Stimulated activated CD4-positive, alpha-beta T cell treated with anti-CD3 and anti-CD28 coated beads, Interleukin-4, amount 100 ng/mL, for 4 hours (primary cell): ENCODE data around the gene IQCK.

Experiments used
- DNase-seq, 2 experiments: peaks; one replicate each; pipeline ENCODE4 v3.0.0-alpha.2; 2020

Gene IQCK

DNA sequence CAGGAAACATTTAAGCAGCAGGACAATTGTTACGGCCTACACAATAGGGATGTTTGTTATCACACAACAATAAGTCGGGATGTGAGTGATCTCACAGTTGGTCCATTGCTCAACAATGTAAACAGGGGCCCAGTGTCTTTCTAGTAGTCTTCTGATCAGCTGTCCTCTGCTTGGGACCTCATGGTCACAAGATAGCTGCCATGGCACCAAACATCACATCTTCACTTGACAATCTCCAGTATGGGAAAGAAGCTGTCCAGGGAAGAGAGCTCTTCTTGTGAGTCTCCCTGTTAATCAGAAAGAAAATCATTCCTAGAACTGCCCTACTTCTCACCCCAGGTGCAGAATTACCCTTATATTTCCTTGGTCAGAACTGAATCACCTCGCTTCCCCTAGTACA, 172.8 kb downstream of the IQCK start:
- no peak for DNase-seq

DNA sequence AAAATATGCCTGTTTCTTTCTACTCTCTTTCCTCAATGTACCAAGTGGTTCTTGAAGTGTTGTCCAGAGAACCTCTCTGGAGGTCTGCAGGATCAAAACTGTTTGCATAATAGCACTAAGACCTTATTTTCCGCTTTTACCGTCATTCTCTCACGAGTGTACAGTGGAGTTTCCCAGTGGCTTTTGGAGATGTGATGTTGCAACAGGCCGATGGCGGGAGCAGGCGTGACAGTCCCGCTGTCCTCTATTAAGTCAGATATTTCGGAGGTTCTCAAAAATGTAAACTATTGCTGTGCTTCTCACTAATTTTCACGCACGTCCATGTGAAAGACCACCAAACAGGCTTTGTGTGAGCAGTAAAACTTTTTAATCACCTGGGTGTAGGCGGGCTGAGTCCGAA, 174.8 kb downstream of the IQCK start:
- DNase-seq = no peak

DNA sequence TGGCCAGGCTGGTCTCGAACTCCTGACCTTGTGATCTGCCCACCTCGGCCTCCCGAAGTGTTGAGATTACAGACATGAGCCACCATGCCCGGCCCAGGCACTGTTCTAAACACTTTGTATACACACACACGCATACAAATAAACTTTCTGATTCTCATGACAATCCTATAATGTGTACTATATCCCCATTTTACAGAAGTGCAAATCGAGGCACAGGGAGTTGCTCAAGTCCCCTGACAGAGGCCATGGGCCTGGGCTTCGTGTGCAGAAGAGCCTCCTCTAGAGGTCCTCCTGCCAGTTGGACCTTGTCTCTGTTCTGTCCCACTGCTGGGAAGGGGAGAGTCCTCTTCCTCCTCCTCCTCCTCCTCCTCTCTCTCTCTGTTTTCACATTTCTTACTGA, 176.5 kb downstream of the IQCK start:
- no peak for DNase-seq

DNA sequence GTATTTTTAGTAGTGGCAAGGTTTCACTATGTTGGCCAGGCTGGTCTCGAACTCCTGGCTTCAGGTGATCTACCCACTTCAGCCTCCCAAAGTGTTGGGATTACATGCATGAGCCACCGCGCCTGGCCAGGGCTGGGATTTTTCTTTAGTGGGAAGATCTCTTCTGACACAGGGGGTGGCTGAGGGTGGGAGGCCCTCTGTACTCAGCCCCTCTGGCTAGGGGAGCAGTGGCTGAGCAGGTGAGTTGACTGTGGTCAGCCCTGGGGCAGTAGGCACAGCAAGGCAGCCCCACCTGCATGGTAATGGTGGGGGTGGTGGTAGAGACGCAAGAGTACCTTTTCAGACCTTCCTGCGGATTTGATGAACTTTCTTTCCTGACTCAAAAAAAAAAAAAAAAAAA, 178.9 kb downstream of the IQCK start:
- DNase-seq = no peak

DNA sequence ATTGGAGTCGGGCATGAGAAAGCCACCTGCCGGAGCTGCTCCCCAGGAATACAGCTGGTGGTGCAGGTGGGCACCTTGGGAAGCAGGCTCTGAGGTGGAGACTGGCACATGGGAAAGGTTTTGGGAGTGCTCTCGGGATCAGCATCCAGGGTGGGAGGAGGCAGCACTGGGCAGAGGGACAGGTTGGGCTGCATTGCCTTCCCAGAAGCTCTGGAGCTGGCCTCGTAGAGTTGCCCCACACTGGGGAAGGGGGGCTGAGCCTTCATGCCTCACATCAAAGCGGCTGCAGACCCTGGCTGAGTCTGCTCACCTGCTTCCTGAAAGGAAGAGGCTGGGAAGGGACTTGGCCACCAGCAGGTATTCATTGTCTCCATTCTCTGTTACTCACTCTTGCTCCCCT, 180.1 kb downstream of the IQCK start:
- DNase-seq = no peak

DNA sequence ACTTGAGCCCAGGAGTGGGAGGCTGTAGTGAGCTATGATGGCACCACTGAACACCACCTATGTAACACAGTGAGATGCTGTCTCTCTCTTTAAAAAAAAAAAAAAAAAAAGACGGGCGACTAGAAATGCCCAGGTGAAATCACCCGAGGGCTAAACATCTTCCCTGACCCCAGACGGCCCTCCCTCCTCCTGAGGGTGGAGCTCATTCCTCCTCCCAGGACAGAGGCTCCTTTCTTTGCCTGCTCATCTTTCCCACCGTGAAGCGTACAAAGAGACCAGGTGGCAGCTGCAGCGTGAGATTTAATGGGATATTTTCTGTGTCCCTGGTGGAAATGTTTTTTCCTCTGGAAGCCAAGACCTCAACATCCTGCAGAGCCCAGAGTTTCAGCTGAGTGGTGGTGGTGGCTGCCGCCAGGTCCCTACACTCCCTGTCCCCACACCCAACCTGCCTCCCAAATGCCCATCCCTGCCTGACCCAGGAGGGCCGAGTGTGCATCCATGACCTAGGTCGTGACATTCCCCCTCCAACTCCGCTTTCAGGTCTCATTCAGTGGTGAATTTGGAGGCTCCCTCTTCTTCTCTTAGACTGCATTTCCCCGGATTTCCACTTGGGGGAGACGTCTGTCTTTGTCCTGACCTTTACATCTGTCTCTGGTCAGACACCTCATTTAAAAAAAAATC, 181.0 kb downstream of the IQCK start:
- DNase-seq = peak in 1 of 2 experiments; percentile 15

DNA sequence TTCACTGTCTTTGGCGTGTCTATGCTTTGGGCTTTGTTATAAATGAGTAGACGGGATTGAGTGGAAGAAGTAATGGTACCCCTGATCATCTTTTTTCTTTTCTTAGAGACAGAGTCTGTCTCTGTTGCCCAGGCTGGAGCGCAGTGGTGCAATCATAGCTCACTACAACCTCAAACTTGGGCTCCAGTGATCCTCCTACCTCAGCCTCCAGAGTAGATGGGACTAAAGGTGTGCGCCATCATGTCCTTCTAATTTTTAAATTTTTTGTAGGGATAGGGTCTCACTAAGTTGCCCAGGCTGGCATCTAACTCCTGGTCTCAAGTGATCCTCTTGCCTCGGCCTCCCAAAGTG, 181.5 kb downstream of the IQCK start:
- DNase-seq = no peak

DNA sequence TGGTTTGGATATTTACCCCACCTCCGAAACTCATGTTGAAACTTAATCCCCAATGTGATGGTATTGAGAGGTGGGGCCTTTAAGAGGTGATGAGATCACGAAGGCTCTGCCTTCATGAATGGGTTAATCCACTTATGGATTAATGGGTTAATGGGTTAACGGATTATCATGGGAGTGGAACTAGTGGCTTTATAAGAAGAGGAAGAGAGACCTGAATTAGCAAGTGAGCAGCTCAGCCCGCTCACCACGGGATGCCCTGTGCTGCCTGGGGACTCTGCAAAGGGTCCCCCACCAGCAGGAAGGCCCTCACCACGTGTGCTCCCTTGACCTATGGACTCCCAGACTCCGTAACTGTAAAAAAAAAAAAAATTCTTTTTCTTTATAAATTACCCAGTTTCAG, 183.1 kb downstream of the IQCK start:
- no peak for DNase-seq

DNA sequence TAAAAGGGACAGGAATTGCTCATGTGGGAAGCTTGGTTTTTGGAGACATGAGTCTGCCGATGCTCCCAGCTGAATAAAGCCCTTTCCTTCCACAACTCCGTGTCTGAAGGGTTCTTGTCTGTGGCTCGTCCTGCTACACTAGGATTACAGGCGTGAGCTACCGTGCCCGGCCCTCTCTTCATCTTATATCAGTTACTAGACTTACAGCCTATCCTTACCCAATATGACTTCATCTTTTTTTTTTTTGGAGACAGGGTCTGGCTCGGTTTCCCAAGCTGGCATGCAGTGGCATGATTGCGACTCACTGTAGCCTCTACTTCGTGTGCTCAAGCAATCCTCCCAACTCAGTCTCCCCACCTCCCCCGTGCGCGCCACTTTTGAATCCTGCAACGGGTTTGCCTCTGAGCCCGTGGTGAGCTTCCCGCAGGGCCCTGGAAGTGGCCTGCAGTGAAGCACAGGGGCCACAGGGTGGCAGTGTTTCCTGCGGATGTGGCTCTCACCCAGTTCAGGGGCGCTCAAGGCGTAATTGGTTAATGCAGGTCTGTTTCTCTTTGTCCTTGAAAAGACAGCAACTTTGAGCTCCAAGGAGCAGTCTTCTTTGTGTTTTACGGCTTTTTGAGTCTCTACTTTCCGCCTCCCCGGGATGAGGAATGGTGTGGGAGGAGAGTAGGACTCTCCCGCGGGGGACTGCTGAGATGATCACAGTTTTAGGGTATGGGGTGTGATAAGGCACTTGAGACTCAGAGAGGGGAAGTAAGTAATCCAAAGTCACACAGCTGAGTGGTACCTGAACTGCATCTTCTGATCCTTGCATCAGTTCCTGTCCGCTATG, 189.3 kb downstream of the IQCK start:
- peak; percentile 57 to 61 for DNase-seq
